Stimulated activated memory B cell treated with anti-CD40 and anti-IgM and Interleukin-4, amounts not matched to agents 10 μg/mL and 1 μg/mL and 100 μg/mL, for 72 hours (primary cell): Measurements from ENCODE around the gene UCHL5.

Experiments
- ATAC-seq: fragments of 150-1000 bp; cut with Tn5 transposase; 2 replicates; pipeline ENCODE4 v1.10.0; 2021
- H3K27ac Mint-ChIP-seq: one replicate; pipeline ENCODE4 v1.8.0; 2022; ENCODE audit warnings: mild to moderate bottlenecking, mixed read lengths
- H3K27me3 Mint-ChIP-seq: one replicate; pipeline ENCODE4 v1.8.0; 2022; ENCODE audit warnings: mixed read lengths
- H3K36me3 Mint-ChIP-seq: one replicate; pipeline ENCODE4 v1.8.0; 2022; ENCODE audit warnings: mixed read lengths
- H3K4me1 Mint-ChIP-seq: one replicate; pipeline ENCODE4 v1.8.0; 2022; ENCODE audit warnings: mixed read lengths
- H3K4me3 Mint-ChIP-seq: one replicate; pipeline ENCODE4 v1.8.0; 2022; ENCODE audit warnings: mild to moderate bottlenecking, moderate library complexity, mixed read lengths
- H3K9me3 Mint-ChIP-seq: one replicate; pipeline ENCODE4 v1.8.0; 2022; ENCODE audit warnings: mixed read lengths

The UCHL5 gene

GRCh38 chr1:193059282-193060114 lies at the start of gene UCHL5, which contains the start of gene RO60:
Gene UCHL5, minus strand, starts transcription at chr1:193059360. Its CDS starts 100 bp downstream, at chr1:193059260.
Gene RO60, plus strand, starts transcription at chr1:193059612. Its CDS starts 9,443 bp downstream, at chr1:193069055.
- peak within 1 kb of the TSS; percentile 88 for H3K27ac Mint-ChIP-seq
- peak; percentile 98 for ATAC-seq
- H3K36me3 Mint-ChIP-seq = peaks cover 16% of the 10 kb centered on the region
- H3K27me3 Mint-ChIP-seq = no peaks in the 10 kb centered on the region
- peak within 1 kb of the TSS; percentile 83 for H3K4me3 Mint-ChIP-seq
- no peaks in the 10 kb centered on the region for H3K9me3 Mint-ChIP-seq
- H3K4me1 Mint-ChIP-seq = peaks cover 54% of the 10 kb centered on the region

GRCh38 chr1:193108471-193108870 lies 49.3 kb upstream of the UCHL5 start:
- Mint-ChIP-seq H3K4me3 (no peak overlapping the region), H3K36me3 (no peaks in the 10 kb centered on the region), H3K4me1 (peaks cover 14% of the 10 kb centered on the region), H3K27ac (peak overlapping the region; percentile 7), H3K27me3 (no peaks in the 10 kb centered on the region), H3K9me3 (no peaks in the 10 kb centered on the region)
- ATAC-seq = no peak

GRCh38 chr1:193105821-193106177 lies 46.6 kb upstream of the UCHL5 start:
- Mint-ChIP-seq H3K27me3 (no peaks in the 10 kb centered on the region), H3K4me1 (peaks cover 25% of the 10 kb centered on the region), H3K9me3 (no peaks in the 10 kb centered on the region), H3K4me3 (peak overlapping the region; percentile 89), H3K27ac (peak overlapping the region; percentile 81), H3K36me3 (no peaks in the 10 kb centered on the region)
- ATAC-seq = no peak

GRCh38 chr1:193104907-193105820 lies 46.0 kb upstream of the UCHL5 start, which contains the start of gene GLRX2:
Gene GLRX2, minus strand, starts transcription at chr1:193105414. Its CDS starts 32 bp downstream, at chr1:193105382.
- no peaks in the 10 kb centered on the region for H3K27me3 Mint-ChIP-seq
- H3K4me3 Mint-ChIP-seq = peak within 1 kb of the TSS; percentile 89
- H3K9me3 Mint-ChIP-seq = no peaks in the 10 kb centered on the region
- peaks cover 5% of the 10 kb centered on the region for H3K36me3 Mint-ChIP-seq
- peak; percentile 93 for ATAC-seq
- peaks cover 25% of the 10 kb centered on the region for H3K4me1 Mint-ChIP-seq
- H3K27ac Mint-ChIP-seq = peak within 1 kb of the TSS; percentile 81

GRCh38 chr1:193104502-193104906 lies 45.3 kb upstream of the UCHL5 start:
- Mint-ChIP-seq H3K4me3 (peak overlapping the region; percentile 89), H3K9me3 (no peaks in the 10 kb centered on the region), H3K4me1 (peaks cover 25% of the 10 kb centered on the region), H3K27me3 (no peaks in the 10 kb centered on the region), H3K27ac (peak overlapping the region; percentile 81), H3K36me3 (peaks cover 6% of the 10 kb centered on the region)
- ATAC-seq = peak; percentile 46

- no peak for ATAC-seq
- H3K27me3 Mint-ChIP-seq = no peaks in the 10 kb centered on the region
- peak overlapping the region; percentile 89 for H3K4me3 Mint-ChIP-seq
- peaks cover 25% of the 10 kb centered on the region for H3K4me1 Mint-ChIP-seq
- H3K36me3 Mint-ChIP-seq = peaks cover 6% of the 10 kb centered on the region
- peak overlapping the region; percentile 81 for H3K27ac Mint-ChIP-seq
- no peaks in the 10 kb centered on the region for H3K9me3 Mint-ChIP-seq
Observed at GRCh38 chr1:193103759-193104501, 44.8 kb upstream of the UCHL5 start.

GRCh38 chr1:193102662-193103061 lies 43.5 kb upstream of the UCHL5 start:
- Mint-ChIP-seq H3K27ac (no peak overlapping the region), H3K4me1 (peaks cover 25% of the 10 kb centered on the region), H3K9me3 (no peaks in the 10 kb centered on the region), H3K27me3 (no peaks in the 10 kb centered on the region), H3K36me3 (peaks cover 6% of the 10 kb centered on the region), H3K4me3 (no peak overlapping the region)
- no peak for ATAC-seq

GRCh38 chr1:193094112-193094511 lies 35.0 kb upstream of the UCHL5 start:
- peaks cover 20% of the 10 kb centered on the region for H3K36me3 Mint-ChIP-seq
- H3K27me3 Mint-ChIP-seq = no peaks in the 10 kb centered on the region
- H3K4me1 Mint-ChIP-seq = no peaks in the 10 kb centered on the region
- no peak overlapping the region for H3K27ac Mint-ChIP-seq
- ATAC-seq = no peak
- no peaks in the 10 kb centered on the region for H3K9me3 Mint-ChIP-seq
- H3K4me3 Mint-ChIP-seq = no peak overlapping the region

GRCh38 chr1:193090865-193091264 lies 31.7 kb upstream of the UCHL5 start:
- H3K27ac Mint-ChIP-seq = no peak overlapping the region

GRCh38 chr1:193087893-193088292 lies 28.7 kb upstream of the UCHL5 start:
- Mint-ChIP-seq H3K27ac (no peak overlapping the region), H3K4me1 (no peaks in the 10 kb centered on the region), H3K36me3 (peaks cover 13% of the 10 kb centered on the region), H3K4me3 (no peak overlapping the region), H3K27me3 (no peaks in the 10 kb centered on the region), H3K9me3 (no peaks in the 10 kb centered on the region)
- no peak for ATAC-seq

More at GRCh38 chr1:193090865-193091264, 31.7 kb upstream of the UCHL5 start:
- peaks cover 7% of the 10 kb centered on the region for H3K36me3 Mint-ChIP-seq
- no peaks in the 10 kb centered on the region for H3K9me3 Mint-ChIP-seq
- H3K4me1 Mint-ChIP-seq = no peaks in the 10 kb centered on the region
- no peak overlapping the region for H3K4me3 Mint-ChIP-seq
- no peak for ATAC-seq
- no peaks in the 10 kb centered on the region for H3K27me3 Mint-ChIP-seq

GRCh38 chr1:193086342-193086741 lies 27.2 kb upstream of the UCHL5 start:
- no peak overlapping the region for H3K4me3 Mint-ChIP-seq
- H3K4me1 Mint-ChIP-seq = no peaks in the 10 kb centered on the region
- no peaks in the 10 kb centered on the region for H3K9me3 Mint-ChIP-seq
- no peak overlapping the region for H3K27ac Mint-ChIP-seq
- H3K36me3 Mint-ChIP-seq = peaks cover 13% of the 10 kb centered on the region
- no peak for ATAC-seq
- no peaks in the 10 kb centered on the region for H3K27me3 Mint-ChIP-seq

- Mint-ChIP-seq H3K36me3 (peaks cover 19% of the 10 kb centered on the region), H3K27me3 (no peaks in the 10 kb centered on the region), H3K27ac (no peak overlapping the region), H3K4me1 (no peaks in the 10 kb centered on the region), H3K9me3 (no peaks in the 10 kb centered on the region), H3K4me3 (no peak overlapping the region)
- ATAC-seq = no peak
Observed at GRCh38 chr1:193085263-193085662, 26.1 kb upstream of the UCHL5 start.

GRCh38 chr1:193083365-193084088 lies 24.4 kb upstream of the UCHL5 start:
- peaks cover 36% of the 10 kb centered on the region for H3K36me3 Mint-ChIP-seq
- no peak overlapping the region for H3K4me3 Mint-ChIP-seq
- no peaks in the 10 kb centered on the region for H3K27me3 Mint-ChIP-seq
- H3K4me1 Mint-ChIP-seq = no peaks in the 10 kb centered on the region
- ATAC-seq = peak; percentile 57
- no peak overlapping the region for H3K27ac Mint-ChIP-seq
- H3K9me3 Mint-ChIP-seq = no peaks in the 10 kb centered on the region

- H3K4me3 Mint-ChIP-seq = no peak overlapping the region
- no peaks in the 10 kb centered on the region for H3K27me3 Mint-ChIP-seq
- H3K27ac Mint-ChIP-seq = no peak overlapping the region
- H3K9me3 Mint-ChIP-seq = no peaks in the 10 kb centered on the region
- ATAC-seq = no peak
- peaks cover 44% of the 10 kb centered on the region for H3K36me3 Mint-ChIP-seq
- H3K4me1 Mint-ChIP-seq = no peaks in the 10 kb centered on the region
Observed at GRCh38 chr1:193079187-193079586, 20.0 kb upstream of the UCHL5 start.
